ENCODE measurements around the gene MGAT5. TPM values are rescaled to one million over a fixed set of nuclear protein-coding genes. Genes with fewer than 3 reads are reported as not detected.

Gene MGAT5
- total RNA-seq, 2 experiments from 2014 or later, result 60.8 to 68.0 TPM

- Histone ChIP-seq H3K9me3 (ENCODE audit: low read length) (no peaks in the 10 kb centered on the region), H3K9me2 (ENCODE audit: insufficient read depth, low read length) (no peaks in the 10 kb centered on the region), H3K4me3 (ENCODE audit: low read depth, low read length, poor library complexity, severe bottlenecking) (no peak overlapping the region), H2AFZ (ENCODE audit: low read length) (no peak overlapping the region), H3K79me2 (ENCODE audit: insufficient read depth, low read depth, low read length) (peaks cover 12% of the 10 kb centered on the region; the same call in 1 of the 2 replicates), H3K4me1 (ENCODE audit: insufficient read depth, low read length, poor library complexity, severe bottlenecking) (peaks cover 44% of the 10 kb centered on the region), H4K20me1 (ENCODE audit: insufficient read depth, low read length) (peaks cover 10% of the 10 kb centered on the region; the same call in 1 of the 2 replicates), H3K27ac (ENCODE audit: low read depth, low read length, poor library complexity, severe bottlenecking) (no peak overlapping the region), H3K4me2 (ENCODE audit: low read length) (no peak overlapping the region), H3K36me3 (ENCODE audit: insufficient read depth, low read length) (no peaks in the 10 kb centered on the region; the same call in 1 of the 2 replicates)
- peak; percentile 65 for DNase-seq (ENCODE audit: low spot score)
- TF ChIP-seq EZH2phosphoT487 (IDR thresholded peaks at IDR 0.05; ENCODE audit: borderline replicate concordance, low read depth, low read length), result no peak
- TF ChIP-seq CTCF (conservative IDR thresholded peaks at IDR 0.05; ENCODE audit: low read length), result peak; percentile 85
- POLR2A ChIA-PET, result interaction anchor here (0.6 to 1.8 kb wide), 9 partner anchors 9 to 207 kb away, joined by 3 to 8 read pairs (median 4); no protein-coding TSS in a partner anchor
- intact Hi-C loops (cut with micrococcal nuclease; ENCODE audit: unreplicated experiment), result loop anchor here (5.0 kb wide), 2 partner anchors 90 to 320 kb away; no protein-coding TSS in a partner anchor
- no TSS peak for BruUV-seq (replicated peaks)
- CTCF ChIA-PET (ENCODE audit: unreplicated experiment), result interaction anchor here (0.6 to 1.0 kb wide), 6 partner anchors 11 to 205 kb away, joined by 3 to 5 read pairs (median 3); no protein-coding TSS in a partner anchor
These were observed 46.2 kb upstream of the MGAT5 start for GRCh38 chr2:134207589-134208209.

GRCh38 chr2:134208825-134209224, 45.0 kb upstream of the MGAT5 start:
- Histone ChIP-seq H3K4me1 (ENCODE audit: insufficient read depth, low read length, poor library complexity, severe bottlenecking) (peaks cover 52% of the 10 kb centered on the region), H3K36me3 (ENCODE audit: insufficient read depth, low read length) (no peaks in the 10 kb centered on the region; the same call in 1 of the 2 replicates), H3K4me2 (ENCODE audit: low read length) (0 out of 2 replicates have a peak overlapping the region, but pooled peaks have one; percentile 14), H4K20me1 (ENCODE audit: insufficient read depth, low read length) (peaks cover 11% of the 10 kb centered on the region; the same call in 1 of the 2 replicates), H3K27ac (ENCODE audit: low read depth, low read length, poor library complexity, severe bottlenecking) (no peak overlapping the region), H3K9me2 (ENCODE audit: insufficient read depth, low read length) (no peaks in the 10 kb centered on the region), H3K4me3 (ENCODE audit: low read depth, low read length, poor library complexity, severe bottlenecking) (no peak overlapping the region), H3K79me2 (ENCODE audit: insufficient read depth, low read depth, low read length) (peaks cover 23% of the 10 kb centered on the region; the same call in 1 of the 2 replicates), H3K9me3 (ENCODE audit: low read length) (no peaks in the 10 kb centered on the region), H2AFZ (ENCODE audit: low read length) (no peak overlapping the region)
- no peak for TF ChIP-seq CTCF (conservative IDR thresholded peaks at IDR 0.05; ENCODE audit: low read length)
- no peak for TF ChIP-seq EZH2phosphoT487 (IDR thresholded peaks at IDR 0.05; ENCODE audit: borderline replicate concordance, low read depth, low read length)
- CTCF ChIA-PET (ENCODE audit: unreplicated experiment), result no interaction called here
- POLR2A ChIA-PET, result interaction anchor here (0.6 to 1.8 kb wide), 7 partner anchors 10 to 206 kb away, joined by 3 to 8 read pairs (median 3); no protein-coding TSS in a partner anchor
- intact Hi-C loops (cut with micrococcal nuclease; ENCODE audit: unreplicated experiment), result loop anchor here (5.0 kb wide), 2 partner anchors 92 to 322 kb away; no protein-coding TSS in a partner anchor
- BruUV-seq (replicated peaks), result no TSS peak
- peak; percentile 30 for DNase-seq (ENCODE audit: low spot score)

GRCh38 chr2:134212746-134213145, 41.1 kb upstream of the MGAT5 start:
- DNase-seq (ENCODE audit: low spot score), result no peak
- Histone ChIP-seq H2AFZ (ENCODE audit: low read length) (no peak overlapping the region), H3K79me2 (ENCODE audit: insufficient read depth, low read depth, low read length) (peaks cover 42% of the 10 kb centered on the region), H3K9me3 (ENCODE audit: low read length) (no peaks in the 10 kb centered on the region), H3K36me3 (ENCODE audit: insufficient read depth, low read length) (peaks cover 14% of the 10 kb centered on the region), H3K9me2 (ENCODE audit: insufficient read depth, low read length) (no peaks in the 10 kb centered on the region), H3K4me1 (ENCODE audit: insufficient read depth, low read length, poor library complexity, severe bottlenecking) (peaks cover 43% of the 10 kb centered on the region), H3K4me2 (ENCODE audit: low read length) (peak overlapping the region; percentile 62), H3K27ac (ENCODE audit: low read depth, low read length, poor library complexity, severe bottlenecking) (no peak overlapping the region), H3K4me3 (ENCODE audit: low read depth, low read length, poor library complexity, severe bottlenecking) (peak overlapping the region; percentile 4), H4K20me1 (ENCODE audit: insufficient read depth, low read length) (peaks cover 14% of the 10 kb centered on the region; the same call in 1 of the 2 replicates)
- intact Hi-C loops (cut with micrococcal nuclease; ENCODE audit: unreplicated experiment), result no loop called here
- ChIA-PET POLR2A (interaction anchor here (0.6 kb wide), 1 partner anchor 313 kb away, joined by 3 read pairs; no protein-coding TSS in a partner anchor), CTCF (ENCODE audit: unreplicated experiment) (no interaction called here)
- no peak for TF ChIP-seq CTCF (conservative IDR thresholded peaks at IDR 0.05; ENCODE audit: low read length)
- no peak for TF ChIP-seq EZH2phosphoT487 (IDR thresholded peaks at IDR 0.05; ENCODE audit: borderline replicate concordance, low read depth, low read length)
- no TSS peak for BruUV-seq (replicated peaks)
